SK-N-SH (cell line): ENCODE data around the gene FZD7.
A peak's percentile ranks its signal among the peaks of the same experiment; 100 is the strongest.

Experiments used
- EP300 ChIP-seq, 2 experiments: IDR thresholded peaks; 2 replicates each; pipeline versions ENCODE4 v1.4.0 to v1.6.1; 2012; ENCODE audit warnings: borderline replicate concordance in 1 of 2, low read depth in 1 of 2, low read length in 1 of 2
- GABPA ChIP-seq: IDR thresholded peaks from 2 replicates; pipeline ENCODE4 v1.4.0; 2012; ENCODE audit warnings: low read depth, mild to moderate bottlenecking
- JUND ChIP-seq: IDR thresholded peaks from 2 replicates; pipeline ENCODE4 v1.4.0; 2012
- RAD21 ChIP-seq: IDR thresholded peaks from 2 replicates; pipeline ENCODE4 v1.6.1; 2012; ENCODE audit warnings: mild to moderate bottlenecking, low read length
- TF ChIP-seq, protein P1 (sequence below): fragments of 200-600 bp; sonication (generic); IDR thresholded peaks from 2 replicates; pipeline ENCODE4 v1.6.1; 2017; ENCODE audit warnings: antibody characterized with exemption, mild to moderate bottlenecking, moderate library complexity

- no peak for TF ChIP-seq GABPA
- TF ChIP-seq RAD21: no peak
- TF ChIP-seq, protein P1, sequence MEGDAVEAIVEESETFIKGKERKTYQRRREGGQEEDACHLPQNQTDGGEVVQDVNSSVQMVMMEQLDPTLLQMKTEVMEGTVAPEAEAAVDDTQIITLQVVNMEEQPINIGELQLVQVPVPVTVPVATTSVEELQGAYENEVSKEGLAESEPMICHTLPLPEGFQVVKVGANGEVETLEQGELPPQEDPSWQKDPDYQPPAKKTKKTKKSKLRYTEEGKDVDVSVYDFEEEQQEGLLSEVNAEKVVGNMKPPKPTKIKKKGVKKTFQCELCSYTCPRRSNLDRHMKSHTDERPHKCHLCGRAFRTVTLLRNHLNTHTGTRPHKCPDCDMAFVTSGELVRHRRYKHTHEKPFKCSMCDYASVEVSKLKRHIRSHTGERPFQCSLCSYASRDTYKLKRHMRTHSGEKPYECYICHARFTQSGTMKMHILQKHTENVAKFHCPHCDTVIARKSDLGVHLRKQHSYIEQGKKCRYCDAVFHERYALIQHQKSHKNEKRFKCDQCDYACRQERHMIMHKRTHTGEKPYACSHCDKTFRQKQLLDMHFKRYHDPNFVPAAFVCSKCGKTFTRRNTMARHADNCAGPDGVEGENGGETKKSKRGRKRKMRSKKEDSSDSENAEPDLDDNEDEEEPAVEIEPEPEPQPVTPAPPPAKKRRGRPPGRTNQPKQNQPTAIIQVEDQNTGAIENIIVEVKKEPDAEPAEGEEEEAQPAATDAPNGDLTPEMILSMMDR: peak; percentile 38
- no peak for TF ChIP-seq JUND
- peak in 1 of 2 experiments; percentile 10; a peak in 1 of 4 replicates for TF ChIP-seq EP300 (IDR thresholded peaks at IDR 0.05; ENCODE audit: borderline replicate concordance in 1 of 2, low read depth in 1 of 2, low read length in 1 of 2)
Observed at GRCh38 chr2:202033317-202034248, at the start of gene FZD7.
